Measurements from ENCODE around the gene KLRG1. TPM values are rescaled to one million over a fixed set of nuclear protein-coding genes. Genes with fewer than 3 reads are reported as not detected.

Gene KLRG1
- total and polyA plus RNA-seq, 4 donors = 0.95 to 2.8 (median 2.6) TPM

GRCh38 chr12:8995021-8995775 is 5.9 kb downstream of the KLRG1 start (continued):
- TF ChIP-seq FOXA1 (IDR thresholded peaks at IDR 0.05) (no peak), JUND (IDR thresholded peaks at IDR 0.05) (no peak)

GRCh38 chr12:8996682-8997405 is 7.5 kb downstream of the KLRG1 start:
- Histone ChIP-seq H3K9ac (ENCODE audit: low read depth in 1 of 2, low read length in 2 of 2) (no peak overlapping the region), H3K4me3 (ENCODE audit: low read depth in 1 of 3, low read length in 3 of 3) (no peak overlapping the region), H3K9me3 (ENCODE audit: control insufficient read depth in 4 of 4, low read length in 3 of 4) (no peaks in the 10 kb centered on the region), H3K36me3 (ENCODE audit: control insufficient read depth in 4 of 4, insufficient read depth in 3 of 4, low read depth in 1 of 4, low read length in 3 of 4) (no peaks in the 10 kb centered on the region), H3K27me3 (ENCODE audit: control insufficient read depth in 4 of 4, insufficient read depth in 4 of 4, low read length in 3 of 4) (no peaks in the 10 kb centered on the region), H3K4me1 (ENCODE audit: control insufficient read depth in 4 of 4, insufficient read depth in 4 of 4, low read length in 3 of 4) (no peaks in the 10 kb centered on the region), H3K27ac (ENCODE audit: low read depth in 1 of 2, low read length in 2 of 2) (no peak overlapping the region)
- no peak for TF ChIP-seq HNF4G (IDR thresholded peaks at IDR 0.05)
- no peak for TF ChIP-seq SP1 (IDR thresholded peaks at IDR 0.05)
- TF ChIP-seq ZBTB33 (IDR thresholded peaks at IDR 0.05) = no peak
- no peak for TF ChIP-seq MAX (IDR thresholded peaks at IDR 0.05)
- TF ChIP-seq GABPA (IDR thresholded peaks at IDR 0.05 in 1 of 2, conservative IDR thresholded peaks at IDR 0.05 in 1 of 2) = no peak
- TF ChIP-seq JUND (IDR thresholded peaks at IDR 0.05) = peak in 1 of 2 donors; percentile 19
- WGBS = 84% methylated on average over 5 of the region's 5 CpGs
- DNase-seq (ENCODE audit: low spot score) = no peak

- Histone ChIP-seq H3K27ac (ENCODE audit: low read depth in 1 of 2, low read length in 2 of 2) (no peak overlapping the region), H3K36me3 (ENCODE audit: control insufficient read depth in 4 of 4, insufficient read depth in 3 of 4, low read depth in 1 of 4, low read length in 3 of 4) (no peaks in the 10 kb centered on the region), H3K4me3 (ENCODE audit: low read depth in 1 of 3, low read length in 3 of 3) (no peak overlapping the region), H3K4me1 (ENCODE audit: control insufficient read depth in 4 of 4, insufficient read depth in 4 of 4, low read length in 3 of 4) (no peaks in the 10 kb centered on the region), H3K9me3 (ENCODE audit: control insufficient read depth in 4 of 4, low read length in 3 of 4) (no peaks in the 10 kb centered on the region), H3K9ac (ENCODE audit: low read depth in 1 of 2, low read length in 2 of 2) (no peak overlapping the region), H3K27me3 (ENCODE audit: control insufficient read depth in 4 of 4, insufficient read depth in 4 of 4, low read length in 3 of 4) (no peaks in the 10 kb centered on the region)
- 91% methylated on average over 4 of the region's 4 CpGs for WGBS
- no peak for TF ChIP-seq NR2F2 (IDR thresholded peaks at IDR 0.05)
- no peak for TF ChIP-seq FOXA1 (IDR thresholded peaks at IDR 0.05)
- no peak for TF ChIP-seq ZBTB33 (IDR thresholded peaks at IDR 0.05)
- no peak for TF ChIP-seq RXRA (IDR thresholded peaks at IDR 0.05)
- TF ChIP-seq REST (IDR thresholded peaks at IDR 0.05) = no peak
- no peak for TF ChIP-seq RAD21 (IDR thresholded peaks at IDR 0.05)
- TF ChIP-seq FOXA2 (IDR thresholded peaks at IDR 0.05) = no peak
- TF ChIP-seq HNF4A (conservative IDR thresholded peaks at IDR 0.05) = no peak
- TF ChIP-seq TAF1 (conservative IDR thresholded peaks at IDR 0.05) = no peak
- no peak for TF ChIP-seq JUND (IDR thresholded peaks at IDR 0.05)
- DNase-seq (ENCODE audit: low spot score) = no peak
These were observed 11.9 kb downstream of the KLRG1 start for GRCh38 chr12:9001233-9001632.

Data from liver (tissue), 9 donors.